Stromal cell of bone marrow (primary cell): ENCODE results near the gene GID8.
"Not testable (repeated sequence)": the region's sequence is repeated elsewhere in the genome, so short reads cannot be mapped to it uniquely, and the experiment has no call there.

Experiments
- DNase-seq: peaks from one replicate; pipeline ENCODE4 v3.0.0-alpha.2; 2012; ENCODE audit warnings: low read depth

GID8 gene

GRCh38 chr20:62958388-62959100 is 20.6 kb downstream of the GID8 start:
- DNase-seq: no peak

DNA sequence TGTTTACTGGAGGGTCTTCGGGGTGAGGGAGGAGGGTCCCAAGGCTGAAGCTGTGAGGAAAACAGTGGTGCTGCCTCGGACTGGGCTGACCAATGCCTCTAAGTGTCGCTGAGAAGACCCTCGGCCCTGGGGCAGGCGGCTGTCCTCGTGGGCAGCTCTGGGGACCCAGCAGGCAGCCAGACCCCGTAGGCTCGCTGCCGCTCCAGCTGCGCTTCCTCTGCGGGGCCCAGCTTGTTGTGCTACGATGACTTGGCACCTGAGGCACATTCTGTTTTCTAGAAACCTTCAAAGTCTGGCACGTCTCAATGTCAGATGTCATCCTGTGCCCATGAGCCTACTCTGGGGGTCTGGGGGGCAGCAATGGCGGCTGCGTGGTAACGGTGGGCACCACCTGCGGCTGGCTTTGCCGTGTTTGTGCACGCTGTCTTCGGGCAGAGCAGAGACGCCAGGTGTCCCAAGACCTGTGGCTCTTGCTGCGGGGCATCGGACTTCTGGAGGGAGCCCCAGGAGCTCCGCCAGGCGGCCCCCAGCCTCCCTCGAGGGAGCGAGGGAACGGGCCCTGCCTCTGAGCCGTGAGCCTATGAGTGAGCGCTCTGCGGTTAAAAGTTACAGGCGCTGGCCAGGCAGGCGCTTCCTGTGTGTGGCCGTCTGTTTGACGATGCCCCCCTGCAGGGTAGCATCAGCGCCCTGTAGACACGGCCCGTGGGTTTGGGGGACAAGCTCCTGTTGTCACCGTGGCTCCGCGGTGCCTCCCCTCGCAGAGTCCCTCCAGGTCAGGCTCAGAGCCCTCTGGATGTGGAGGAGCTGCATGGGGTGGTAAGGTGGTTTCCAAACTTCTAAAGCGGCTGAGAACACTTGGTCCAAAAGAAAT is 21.4 kb downstream of the GID8 start:
- no peak for DNase-seq

DNA sequence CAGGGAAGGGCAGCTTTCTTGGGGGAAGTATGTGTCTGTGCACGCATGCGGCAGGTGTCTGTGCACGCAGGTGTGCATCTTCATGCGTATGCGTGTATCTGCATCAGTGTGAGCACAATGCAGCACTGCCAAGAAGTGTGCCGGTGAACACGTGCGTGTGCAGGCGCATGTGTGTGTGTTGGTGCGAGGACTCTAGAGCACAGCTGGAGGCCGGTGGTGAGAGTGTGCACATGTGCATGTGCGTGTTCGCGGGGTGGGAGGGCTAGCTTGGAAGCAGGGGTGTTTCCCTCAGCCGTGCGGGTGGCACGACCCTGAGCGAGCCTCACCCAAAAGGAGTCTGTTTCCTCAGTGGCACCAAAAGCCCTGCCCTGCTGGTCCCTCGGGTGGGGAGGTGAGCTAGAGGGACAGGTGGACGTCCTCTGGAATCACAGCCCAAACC is 22.1 kb downstream of the GID8 start:
- DNase-seq: no peak

DNA sequence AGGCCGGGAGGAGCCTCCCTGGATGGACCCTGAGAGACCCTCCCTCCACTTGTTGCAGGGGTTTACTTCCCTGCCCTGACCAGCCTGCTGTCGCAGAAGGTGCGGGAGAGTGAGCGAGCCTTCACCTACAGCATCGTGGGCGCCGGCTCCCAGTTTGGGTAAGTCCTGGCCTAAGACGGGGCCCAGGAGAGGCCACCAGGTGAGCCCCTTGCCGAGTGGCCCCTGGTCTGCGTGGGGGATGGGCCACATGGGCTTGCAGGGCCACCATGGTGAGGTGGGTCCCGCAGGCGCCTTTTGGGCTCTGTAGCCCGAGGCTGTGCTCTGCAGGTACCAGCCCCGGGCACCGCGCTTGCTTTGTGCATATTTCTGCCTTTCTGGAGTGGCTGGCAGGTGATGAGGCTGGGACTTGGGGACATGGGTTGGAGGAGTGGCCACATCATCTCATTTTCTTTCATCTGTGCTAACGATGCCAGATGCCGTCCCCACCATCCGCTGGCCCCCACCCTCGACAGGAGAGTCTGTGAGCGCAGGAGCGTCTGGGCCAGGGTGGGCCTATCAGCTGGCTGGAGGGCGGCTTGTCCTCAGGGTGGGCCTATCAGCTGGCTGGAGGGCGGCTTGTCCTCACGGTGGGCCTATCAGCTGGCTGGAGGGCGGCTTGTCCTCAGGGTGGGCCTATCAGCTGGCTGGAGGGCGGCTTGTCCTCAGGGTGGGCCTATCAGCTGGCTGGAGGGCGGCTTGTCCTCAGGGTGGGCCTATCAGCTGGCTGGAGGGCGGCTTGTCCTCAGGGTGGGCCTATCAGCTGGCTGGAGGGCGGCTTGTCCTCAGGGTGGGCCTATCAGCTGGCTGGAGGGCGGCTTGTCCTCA is 22.7 kb downstream of the GID8 start:
- DNase-seq: not testable (repeated sequence)

DNA sequence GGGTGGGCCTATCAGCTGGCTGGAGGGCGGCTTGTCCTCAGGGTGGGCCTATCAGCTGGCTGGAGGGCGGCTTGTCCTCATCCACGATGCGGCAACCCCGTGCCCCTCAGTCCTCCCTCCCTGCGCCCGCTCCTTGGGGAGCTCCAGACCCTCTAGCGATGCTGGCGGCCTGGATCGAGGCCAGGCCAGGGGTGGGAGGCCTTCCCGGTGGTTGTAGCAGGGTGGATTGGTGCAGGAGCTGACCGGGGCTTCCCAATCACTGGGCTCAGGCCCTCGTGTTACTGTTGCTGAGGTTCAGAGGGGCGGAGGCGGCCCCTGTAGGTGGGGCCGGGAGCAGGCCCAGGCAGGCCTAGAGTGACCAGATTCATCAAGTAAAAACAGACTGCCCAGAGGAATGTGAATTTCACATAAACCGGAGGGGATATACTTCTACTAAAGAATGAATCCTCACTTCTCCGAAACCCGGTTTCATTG is 23.4 kb downstream of the GID8 start:
- no peak for DNase-seq

GRCh38 chr20:62961799-62962198 is 23.9 kb downstream of the GID8 start:
- no peak for DNase-seq

- no peak for DNase-seq
Measured at GRCh38 chr20:62962221-62962879, 24.4 kb downstream of the GID8 start.

GRCh38 chr20:62962891-62963613 is 25.1 kb downstream of the GID8 start:
- DNase-seq: no peak

DNA sequence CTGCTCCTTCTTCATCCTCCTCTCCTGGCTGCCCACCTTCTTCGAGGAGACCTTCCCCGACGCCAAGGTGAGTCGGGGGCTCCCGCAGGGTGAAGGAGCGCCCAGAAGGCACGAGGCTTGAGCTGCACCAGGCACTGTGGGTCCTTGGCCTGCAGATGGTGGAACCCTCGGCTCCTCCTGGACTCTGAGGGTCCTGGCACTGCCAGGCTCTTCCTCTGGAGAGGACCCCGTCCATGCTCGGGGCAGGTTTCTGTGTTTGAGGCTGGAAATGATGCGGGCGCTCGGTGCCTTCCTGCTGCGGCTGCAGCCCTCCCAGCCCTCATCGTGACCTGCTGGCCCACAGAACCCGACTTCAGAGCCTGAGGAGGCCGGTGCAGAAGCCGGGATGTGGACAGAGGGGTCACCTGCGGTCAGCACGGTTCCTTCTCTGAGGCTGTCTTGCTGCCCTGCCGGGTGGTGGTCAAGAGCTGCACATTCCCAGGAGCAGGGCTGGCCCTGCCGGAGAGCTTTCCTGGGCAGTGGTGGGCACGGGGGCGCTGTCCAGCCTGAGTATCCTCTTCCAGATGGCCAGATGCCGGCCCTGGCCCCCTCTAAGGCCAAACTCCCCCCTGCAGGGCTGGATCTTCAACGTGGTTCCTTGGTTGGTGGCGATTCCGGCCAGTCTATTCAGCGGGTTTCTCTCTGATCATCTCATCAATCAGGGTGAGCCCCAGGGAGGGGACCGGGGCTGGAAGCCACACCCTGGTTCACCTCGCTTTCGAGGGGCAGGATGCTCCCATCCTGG is 25.9 kb downstream of the GID8 start:
- DNase-seq: no peak

- no peak for DNase-seq
Measured at GRCh38 chr20:62964700-62965099, 26.8 kb downstream of the GID8 start.

DNA sequence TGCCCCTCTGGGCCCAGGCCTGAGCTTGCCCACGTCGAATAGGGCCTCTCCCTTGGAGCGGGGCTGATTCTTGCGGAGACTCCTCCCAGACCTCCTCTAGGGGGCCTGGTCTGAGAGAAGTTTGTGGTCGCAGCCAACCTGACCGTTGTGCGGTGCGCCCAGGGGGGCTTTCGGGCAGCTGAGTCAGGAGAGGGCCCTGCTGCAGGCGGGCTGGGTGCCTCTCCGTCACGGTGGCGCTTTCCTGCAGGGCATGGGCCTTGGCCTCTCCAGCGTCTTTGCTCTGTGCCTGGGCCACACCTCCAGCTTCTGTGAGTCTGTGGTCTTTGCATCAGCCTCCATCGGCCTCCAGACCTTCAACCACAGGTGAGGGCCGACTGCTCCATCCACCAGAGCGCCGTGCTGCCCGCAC is 27.4 kb downstream of the GID8 start:
- no peak for DNase-seq

DNA sequence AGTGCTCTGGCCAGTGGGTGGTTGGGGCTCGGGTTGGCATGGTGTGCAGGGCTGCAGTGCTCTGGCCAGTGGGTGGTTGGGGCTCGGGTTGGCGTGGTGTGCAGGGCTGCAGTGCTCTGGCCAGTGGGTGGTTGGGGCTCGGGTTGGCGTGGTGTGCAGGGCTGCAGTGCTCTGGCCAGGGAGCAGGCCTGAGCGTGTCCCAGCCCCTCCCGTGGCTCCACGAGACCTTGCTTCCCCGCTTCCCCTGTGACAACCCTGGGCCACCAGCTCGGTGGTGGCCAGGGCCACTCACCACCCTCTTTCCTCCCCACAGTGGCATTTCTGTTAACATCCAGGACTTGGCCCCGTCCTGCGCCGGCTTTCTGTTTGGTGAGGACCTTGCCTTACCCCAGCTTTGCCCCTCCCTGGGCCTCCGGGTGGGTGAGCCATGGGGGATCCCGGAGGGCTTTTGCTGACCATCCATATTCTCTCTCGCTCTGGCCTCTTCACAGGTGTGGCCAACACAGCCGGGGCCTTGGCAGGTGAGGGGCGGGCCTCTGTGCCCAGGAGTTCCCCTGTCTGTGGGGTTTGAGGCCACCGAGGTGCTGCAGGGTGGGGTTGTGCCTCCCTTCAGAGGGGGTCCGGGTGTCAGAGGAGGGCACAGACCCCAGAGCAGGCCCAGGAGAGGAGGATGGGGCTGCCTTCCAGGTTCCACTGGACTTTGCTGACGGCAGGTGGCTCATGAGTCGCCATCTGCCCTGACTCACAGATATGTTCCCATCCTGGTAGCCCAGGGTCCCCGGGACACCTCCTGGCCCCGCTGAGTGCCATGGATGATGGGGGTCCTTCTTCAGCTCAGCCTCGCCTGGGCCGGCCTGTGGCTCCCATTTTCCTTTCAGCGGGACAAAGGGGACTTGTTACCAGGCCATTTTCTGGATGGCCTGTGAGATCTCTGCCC is 28.5 kb downstream of the GID8 start:
- DNase-seq: no peak

DNA sequence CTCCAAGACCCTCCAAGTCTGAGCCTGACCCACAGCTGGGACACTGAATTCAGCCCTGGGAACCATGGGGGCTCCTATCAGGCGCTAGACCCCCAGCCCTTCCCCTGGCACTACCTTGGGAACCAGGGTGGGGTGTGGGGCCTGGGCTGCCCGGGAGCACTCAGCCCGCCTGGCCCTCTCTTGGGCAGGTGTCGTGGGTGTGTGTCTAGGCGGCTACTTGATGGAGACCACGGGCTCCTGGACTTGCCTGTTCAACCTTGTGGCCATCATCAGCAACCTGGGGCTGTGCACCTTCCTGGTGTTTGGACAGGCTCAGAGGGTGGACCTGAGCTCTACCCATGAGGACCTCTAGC is 29.2 kb downstream of the GID8 start:
- no peak for DNase-seq

GRCh38 chr20:62967628-62968351 is 29.8 kb downstream of the GID8 start:
- DNase-seq: no peak

GRCh38 chr20:62968378-62969178 is 30.6 kb downstream of the GID8 start:
- DNase-seq: no peak

- DNase-seq: no peak
Measured at GRCh38 chr20:62969179-62969760, 31.3 kb downstream of the GID8 start.

DNA sequence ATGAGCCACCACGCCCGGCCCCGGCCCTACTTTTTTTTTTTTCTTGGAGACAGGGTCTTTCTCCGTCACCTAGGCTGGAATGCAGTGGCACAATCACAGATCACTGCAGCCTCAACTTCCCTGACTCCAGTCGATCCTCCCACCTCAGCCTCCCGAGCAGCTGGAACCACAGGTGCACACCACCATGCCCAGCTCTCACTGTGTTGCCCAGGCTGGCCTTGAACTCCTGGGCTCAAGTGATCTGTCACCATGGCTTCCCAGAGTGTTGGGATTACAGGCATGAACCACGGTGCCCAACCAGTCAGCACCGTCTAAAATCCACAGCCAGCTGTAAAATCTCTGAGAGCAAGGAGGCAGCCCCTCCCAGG is 32.0 kb downstream of the GID8 start:
- no peak for DNase-seq
